H1 (cell line): ENCODE data around the gene UBE2M. TPM values are rescaled to one million over a fixed set of nuclear protein-coding genes. Genes with fewer than 3 reads are reported as not detected.
"Not testable (repeated sequence)": the region's sequence is repeated elsewhere in the genome, so short reads cannot be mapped to it uniquely, and the experiment has no call there.

Experiments
- CTCF ChIA-PET: fragments of 300-600 bp; sonication (Branson Sonifier 250); formaldehyde crosslinking; loops from one replicate; lab custom pipeline; 2021; ENCODE audit not compliant: partially characterized antibody; lab: Charles Lee
- POLR2A ChIA-PET: fragments of 300-600 bp; sonication (Branson Sonifier 250); formaldehyde crosslinking; loops from one replicate; lab custom pipeline; 2021; ENCODE audit warnings: inconsistent platforms; ENCODE audit not compliant: partially characterized antibody; lab: Charles Lee
- DNase-seq, 2 experiments: peaks; one replicate each; pipeline versions ENCODE4 v3.0.0 to v3.0.0-alpha.2; 2010 to 2022; ENCODE audit warnings: low spot score in 2 of 2, low read depth in 1 of 2, mixed read lengths in 1 of 2
- FAIRE-seq: peaks from 2 replicates; lab custom pipeline; 2011; peaks lifted over from hg19 to GRCh38; lab: Jason Lieb, UNC
- H2AFZ ChIP-seq: 2 replicates; pipeline ENCODE4 v1.8.1; 2012; ENCODE audit warnings: low read length, inconsistent platforms
- H2AK5ac ChIP-seq: 2 replicates; pipeline ENCODE4 v1.6.1; 2013; ENCODE audit warnings: low read depth, low read length
- H2BK120ac ChIP-seq: replicated peaks from 2 replicates; pipeline ENCODE3; 2013; ENCODE audit warnings: low read depth, low read length, inconsistent platforms
- H2BK12ac ChIP-seq: 2 replicates; pipeline ENCODE4 v1.6.1; 2013; ENCODE audit warnings: low read depth, low read length
- H2BK15ac ChIP-seq: 2 replicates; pipeline ENCODE4 v1.6.1; 2013; ENCODE audit warnings: low read length
- H2BK20ac ChIP-seq: 2 replicates; pipeline ENCODE4 v1.6.1; 2013; ENCODE audit warnings: low read length
- H2BK5ac ChIP-seq: 2 replicates; pipeline ENCODE4 v1.6.1; 2013; ENCODE audit warnings: low read depth, low read length
- H3K14ac ChIP-seq: 2 replicates; pipeline ENCODE4 v1.6.1; 2013; ENCODE audit warnings: inconsistent platforms; ENCODE audit not compliant: insufficient read length
- H3K18ac ChIP-seq: 2 replicates; pipeline ENCODE4 v1.6.1; 2013; ENCODE audit warnings: low read length; ENCODE audit errors: extremely low read depth
- H3K23ac ChIP-seq: 2 replicates; pipeline ENCODE4 v1.6.1; 2013; ENCODE audit warnings: inconsistent platforms; ENCODE audit not compliant: insufficient read length
- H3K23me2 ChIP-seq: 2 replicates; pipeline ENCODE4 v1.6.1; 2013; ENCODE audit warnings: low read depth, low read length
- H3K27ac ChIP-seq: 2 replicates; pipeline ENCODE4 v1.6.1; 2011; ENCODE audit warnings: low read depth, low read length, inconsistent platforms
- H3K27me3 ChIP-seq, 4 experiments: replicated peaks in 1 of 4; 1 replicate in 1 of 4; 2 replicates in 3 of 4; pipeline versions ENCODE4 v1.6.1 to v1.8.1; 2011 to 2013; ENCODE audit warnings: low read length in 3 of 4, mild to moderate bottlenecking in 3 of 4, inconsistent platforms in 2 of 4, mixed read lengths in 2 of 4, moderate library complexity in 1 of 4; ENCODE audit not compliant: control insufficient read depth in 3 of 4, insufficient read depth in 3 of 4; ENCODE audit errors: extremely low read depth in 1 of 4
- H3K36me3 ChIP-seq, 4 experiments: 2 replicates each; pipeline versions ENCODE4 v1.6.1 to v1.8.1; 2011 to 2013; ENCODE audit warnings: mild to moderate bottlenecking in 4 of 4, low read length in 3 of 4, moderate library complexity in 2 of 4, control low read depth in 1 of 4, inconsistent platforms in 1 of 4; ENCODE audit not compliant: insufficient read depth in 4 of 4, control insufficient read depth in 2 of 4
- H3K4ac ChIP-seq: replicated peaks from 2 replicates; pipeline ENCODE3; 2013; ENCODE audit warnings: low read length, low read depth, mixed read lengths, inconsistent platforms; ENCODE audit not compliant: insufficient read length
- H3K4me1 ChIP-seq, 4 experiments: replicated peaks in 1 of 4; 1 replicate in 1 of 4; 2 replicates in 3 of 4; pipeline versions ENCODE4 v1.6.1 to v1.8.1; 2011 to 2013; ENCODE audit warnings: low read length in 3 of 4, inconsistent platforms in 2 of 4, mixed read lengths in 1 of 4; ENCODE audit not compliant: insufficient read depth in 4 of 4, control insufficient read depth in 3 of 4
- H3K4me2 ChIP-seq, 2 experiments: 2 replicates each; pipeline versions ENCODE4 v1.6.1 to v1.8.1; 2011 to 2013; ENCODE audit warnings: low read depth in 2 of 2, low read length in 2 of 2, control low read depth in 1 of 2, inconsistent platforms in 1 of 2, mild to moderate bottlenecking in 1 of 2; ENCODE audit not compliant: insufficient read depth in 1 of 2
- H3K4me3 ChIP-seq, 4 experiments: fragments of 200-600, 300-600 bp in 1 of 4; sonication (generic), shearing (Covaris generic), sonication (Bioruptor Twin) in 1 of 4; 2 replicates each; pipeline versions ENCODE4 v1.5.1 to v1.8.1; 2011 to 2016; ENCODE audit warnings: low read length in 4 of 4, low read depth in 3 of 4, control low read depth in 2 of 4, inconsistent platforms in 2 of 4, mild to moderate bottlenecking in 2 of 4, mixed read lengths in 1 of 4, moderate library complexity in 1 of 4; ENCODE audit not compliant: insufficient read depth in 2 of 4; ENCODE audit errors: extremely low read depth in 1 of 4
- H3K56ac ChIP-seq: replicated peaks from 2 replicates; pipeline ENCODE3; 2013; ENCODE audit warnings: low read depth, mild to moderate bottlenecking, mixed read lengths, low read length, inconsistent platforms; ENCODE audit not compliant: insufficient read length
- H3K79me1 ChIP-seq: 2 replicates; pipeline ENCODE4 v1.6.1; 2013; ENCODE audit warnings: low read depth, low read length, control low read depth
- H3K79me2 ChIP-seq, 2 experiments: 2 replicates each; pipeline versions ENCODE4 v1.6.1 to v1.8.1; 2012 to 2013; ENCODE audit warnings: low read length in 2 of 2, mild to moderate bottlenecking in 2 of 2, inconsistent platforms in 1 of 2; ENCODE audit not compliant: insufficient read depth in 2 of 2, control insufficient read depth in 1 of 2
- H3K9ac ChIP-seq, 4 experiments: replicated peaks in 1 of 4; 1 replicate in 1 of 4; 2 replicates in 3 of 4; pipeline versions ENCODE4 v1.6.1 to v1.8.1; 2011 to 2013; ENCODE audit warnings: low read depth in 3 of 4, low read length in 3 of 4, control low read depth in 2 of 4, mild to moderate bottlenecking in 2 of 4, moderate library complexity in 2 of 4, inconsistent platforms in 1 of 4; ENCODE audit errors: extremely low read depth in 1 of 4
- H3K9me3 ChIP-seq, 2 experiments: 2 replicates each; pipeline versions ENCODE4 v1.6.1 to v1.8.1; 2012 to 2013; ENCODE audit warnings: mild to moderate bottlenecking in 2 of 2, moderate library complexity in 2 of 2, control low read depth in 1 of 2, inconsistent platforms in 1 of 2, low read depth in 1 of 2, low read length in 1 of 2, mixed read lengths in 1 of 2; ENCODE audit not compliant: insufficient read depth in 2 of 2
- H4K20me1 ChIP-seq, 2 experiments: replicated peaks in 1 of 2; 2 replicates each; pipeline versions ENCODE3 to v1.8.1; 2011 to 2013; ENCODE audit warnings: inconsistent platforms in 2 of 2, low read length in 2 of 2, mild to moderate bottlenecking in 1 of 2; ENCODE audit not compliant: insufficient read depth in 2 of 2, control insufficient read depth in 1 of 2
- H4K5ac ChIP-seq: 2 replicates; pipeline ENCODE4 v1.6.1; 2013; ENCODE audit warnings: low read length, low read depth, mixed read lengths, inconsistent platforms; ENCODE audit not compliant: insufficient read length
- H4K8ac ChIP-seq: 2 replicates; pipeline ENCODE4 v1.8.0; 2013; ENCODE audit warnings: mild to moderate bottlenecking, moderate library complexity, low read length, inconsistent platforms; ENCODE audit not compliant: insufficient read depth; ENCODE audit errors: extremely low read depth
- H4K91ac ChIP-seq: replicated peaks from 2 replicates; pipeline ENCODE3; 2013; ENCODE audit warnings: low read length, mixed read lengths, inconsistent platforms; ENCODE audit not compliant: insufficient read length
- polyA plus RNA-seq, 7 experiments: library from polyadenylated mRNA; depleted of rRNA in 3 of 7; stranded (reverse) in 5 of 7; unstranded in 2 of 7; fragments of >200 nt in 5 of 7; fragments of 200-250 nt in 2 of 7; gene quantifications; 1 replicate in 5 of 7; 2 replicates in 1 of 7; 4 replicates in 1 of 7; pipeline versions ENCODE4 v1.2.1 to v1.2.3, GENCODE V29; 2011 to 2013; ENCODE audit warnings: missing spikeins in 2 of 7, mixed read lengths in 2 of 7
- total RNA-seq: library from RNA; stranded (reverse); fragmentation: NEBNext Ultra II Directional; extraction: Animal tissue kit (Norgen Biotek cat#: 25700); gene quantifications from 2 replicates; pipeline ENCODE4 v1.2.1, GENCODE V29; 2021

The UBE2M gene
- total and polyA plus RNA-seq, 2 of the 8 experiments (the other 6 are each of a cell fraction or from before 2014, with no cell fraction given) = 93.8 to 114 TPM

GRCh38 chr19:58539169-58539559 lies 19.2 kb downstream of the UBE2M start:
- not testable (repeated sequence) for H3K23me2 ChIP-seq, H4K20me1 ChIP-seq, H3K9me3 ChIP-seq, FAIRE-seq, H3K79me2 ChIP-seq, H3K4me1 ChIP-seq, H3K4ac ChIP-seq, H3K9ac ChIP-seq, H2BK120ac ChIP-seq, H3K56ac ChIP-seq, H4K91ac ChIP-seq, H3K79me1 ChIP-seq, H3K36me3 ChIP-seq, H4K8ac ChIP-seq, H2AFZ ChIP-seq, DNase-seq, H2BK15ac ChIP-seq, H3K23ac ChIP-seq, H3K14ac ChIP-seq
- H3K27me3 ChIP-seq = peaks cover 0 to 24% (median 10%) of the 10 kb centered on the region in 4 experiments; a peak in 5 of 7 replicates
- POLR2A ChIA-PET = interaction anchor here (0.7 to 2.6 kb wide), 14 partner anchors 8 to 45 kb away, joined by 3 to 53 read pairs (median 7); partner anchors contain the start of genes CHMP2A, UBE2M and ZBTB45
- peak overlapping the region in 3 of 4 experiments; percentile 25 to 52 (median 39); a peak in 2 of 8 replicates for H3K4me3 ChIP-seq
- CTCF ChIA-PET = interaction anchor here (1.9 kb wide), 1 partner anchor 19 kb away, joined by 12 read pairs; the partner anchor contains the start of gene ZBTB45
- peak overlapping the region; percentile 85 for H3K27ac ChIP-seq
- peak overlapping the region; percentile 92; the same call in 1 of the 2 replicates for H2BK20ac ChIP-seq
- H3K18ac ChIP-seq = peak overlapping the region; percentile 38; the same call in 1 of the 2 replicates
- H3K4me2 ChIP-seq = peak overlapping the region; percentile 64 to 87; a peak in 2 of 4 replicates
- H2AK5ac ChIP-seq = peak overlapping the region; percentile 90; the same call in 1 of the 2 replicates
- peak overlapping the region; percentile 98 for H2BK5ac ChIP-seq
- peak overlapping the region; percentile 98 for H2BK12ac ChIP-seq
- peak overlapping the region; percentile 44 for H4K5ac ChIP-seq
